Ascending aorta (tissue), 2 donors: Measurements from ENCODE around the gene ARMC2. TPM values are rescaled to one million over a fixed set of nuclear protein-coding genes. Genes with fewer than 3 reads are reported as not detected.

ENCODE experiments used
- DNase-seq, 2 donors: peaks; one replicate each; pipeline ENCODE4 v3.0.0-alpha.2; 2019; ENCODE audit warnings: low spot score in 2 of 2
- H3K27ac ChIP-seq, 2 donors: fragments of 200-600 bp; sonication (generic); one replicate each; pipeline ENCODE4 v1.5.1; 2016 to 2017; ENCODE audit warnings: mild to moderate bottlenecking in 1 of 2
- H3K27me3 ChIP-seq: fragments of 200-600 bp; sonication (generic); one replicate; pipeline ENCODE4 v1.5.1; 2017
- H3K36me3 ChIP-seq, 2 donors: fragments of 200-600 bp; sonication (generic); one replicate each; pipeline ENCODE4 v1.5.1; 2016
- H3K4me1 ChIP-seq, 2 donors: fragments of 200-600 bp; sonication (generic); one replicate each; pipeline ENCODE4 v1.5.1; 2016 to 2017; ENCODE audit warnings: mild to moderate bottlenecking in 1 of 2
- H3K4me3 ChIP-seq, 2 donors: fragments of 200-600 bp; sonication (generic); one replicate each; pipeline ENCODE4 v1.5.1; 2016 to 2017; ENCODE audit warnings: mild to moderate bottlenecking in 1 of 2
- H3K9me3 ChIP-seq, 2 donors: fragments of 200-600 bp; sonication (generic); one replicate each; pipeline ENCODE4 v1.5.1; 2016
- CTCF ChIP-seq, 3 experiments: fragments of 200-600 bp in 2 of 3; fragments of 450-650 bp in 1 of 3; sonication (generic) in 2 of 3; IDR thresholded peaks; one replicate each; pipeline ENCODE4 v1.5.1; 2016 to 2019; ENCODE audit warnings: antibody characterized with exemption in 3 of 3, mild to moderate bottlenecking in 1 of 3, moderate library complexity in 1 of 3
- intact Hi-C: fragments of 100-400 bp; cut with DNase I; formaldehyde crosslinking; loops from one replicate; pipeline ENCODE4 v1.15.1; 2023
- total RNA-seq: library from RNA; depleted of rRNA; stranded (reverse); fragments of >200 nt; gene quantifications from one replicate; pipeline ENCODE4 v1.1.0, GENCODE V29; 2016

The ARMC2 gene
- total RNA-seq, 1 donor from 2014 or later = 0.11 TPM

- H3K4me3 ChIP-seq = peak overlapping the region; percentile 29 to 51
- H3K27me3 ChIP-seq = no peaks in the 10 kb centered on the region
- TF ChIP-seq CTCF (IDR thresholded peaks at IDR 0.05) = no peak
- intact Hi-C loops = loop anchor here (2.0 to 5.0 kb wide), 3 partner anchors 48 to 98 kb away; partner anchors contain the start of gene ARMC2
- peak overlapping the region; percentile 88 to 91 for H3K27ac ChIP-seq
- no peaks in the 10 kb centered on the region for H3K9me3 ChIP-seq
- peaks cover 8 to 44% of the 10 kb centered on the region in 2 donors for H3K4me1 ChIP-seq
- peak; percentile 28 to 91 for DNase-seq
- H3K36me3 ChIP-seq = no peaks in the 10 kb centered on the region
These were observed 97.5 kb downstream of the ARMC2 start for GRCh38 chr6:108945681-108946159.

DNA sequence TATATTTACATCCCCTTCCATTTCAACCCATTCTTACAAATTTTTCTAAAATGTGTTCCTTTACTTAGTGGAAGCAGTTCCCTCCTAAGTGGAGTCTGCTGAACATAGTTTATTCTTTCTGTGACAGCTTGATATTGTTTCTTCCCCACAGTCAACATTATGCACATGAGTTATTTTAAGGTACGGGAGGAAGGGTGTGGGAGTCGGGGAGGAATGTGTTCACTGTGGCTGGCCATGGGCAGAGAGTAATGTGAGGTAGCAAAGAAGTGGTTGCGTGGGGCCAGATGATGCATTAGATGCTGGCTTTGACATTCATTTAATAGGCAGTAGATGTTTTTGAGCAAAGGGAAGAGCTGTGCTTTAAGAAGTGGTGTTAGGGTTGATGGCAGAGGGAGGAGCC is 98.5 kb downstream of the ARMC2 start:
- no peak for DNase-seq
- no peaks in the 10 kb centered on the region for H3K27me3 ChIP-seq
- no peaks in the 10 kb centered on the region for H3K9me3 ChIP-seq
- H3K27ac ChIP-seq = peak overlapping the region; percentile 88 to 91
- intact Hi-C loops = loop anchor here (2.0 to 5.0 kb wide), 3 partner anchors 49 to 99 kb away; partner anchors contain the start of gene ARMC2
- no peaks in the 10 kb centered on the region for H3K36me3 ChIP-seq
- TF ChIP-seq CTCF (IDR thresholded peaks at IDR 0.05) = no peak
- H3K4me1 ChIP-seq = peaks cover 8 to 44% of the 10 kb centered on the region in 2 donors
- no peak overlapping the region for H3K4me3 ChIP-seq

- no peaks in the 10 kb centered on the region for H3K9me3 ChIP-seq
- peak overlapping the region; percentile 88 to 91 for H3K27ac ChIP-seq
- no peaks in the 10 kb centered on the region for H3K36me3 ChIP-seq
- DNase-seq = no peak
- intact Hi-C loops = loop anchor here (2.0 to 5.0 kb wide), 3 partner anchors 50 to 100 kb away; partner anchors contain the start of gene ARMC2
- TF ChIP-seq CTCF (IDR thresholded peaks at IDR 0.05) = no peak
- H3K27me3 ChIP-seq = no peaks in the 10 kb centered on the region
- no peak overlapping the region for H3K4me3 ChIP-seq
- H3K4me1 ChIP-seq = peaks cover 8 to 44% of the 10 kb centered on the region in 2 donors
These were observed 99.1 kb downstream of the ARMC2 start for GRCh38 chr6:108947114-108947854.

- H3K27me3 ChIP-seq = no peaks in the 10 kb centered on the region
- no peaks in the 10 kb centered on the region for H3K9me3 ChIP-seq
- DNase-seq = no peak
- H3K4me3 ChIP-seq = no peak overlapping the region
- H3K36me3 ChIP-seq = no peaks in the 10 kb centered on the region
- TF ChIP-seq CTCF (IDR thresholded peaks at IDR 0.05) = no peak
- peaks cover 8 to 44% of the 10 kb centered on the region in 2 donors for H3K4me1 ChIP-seq
- H3K27ac ChIP-seq = peak overlapping the region; percentile 62 to 91
- intact Hi-C loops = loop anchor here (5.0 kb wide), 2 partner anchors 51 to 101 kb away; partner anchors contain the start of gene ARMC2
These were observed 100.0 kb downstream of the ARMC2 start for GRCh38 chr6:108948181-108948661.

DNA sequence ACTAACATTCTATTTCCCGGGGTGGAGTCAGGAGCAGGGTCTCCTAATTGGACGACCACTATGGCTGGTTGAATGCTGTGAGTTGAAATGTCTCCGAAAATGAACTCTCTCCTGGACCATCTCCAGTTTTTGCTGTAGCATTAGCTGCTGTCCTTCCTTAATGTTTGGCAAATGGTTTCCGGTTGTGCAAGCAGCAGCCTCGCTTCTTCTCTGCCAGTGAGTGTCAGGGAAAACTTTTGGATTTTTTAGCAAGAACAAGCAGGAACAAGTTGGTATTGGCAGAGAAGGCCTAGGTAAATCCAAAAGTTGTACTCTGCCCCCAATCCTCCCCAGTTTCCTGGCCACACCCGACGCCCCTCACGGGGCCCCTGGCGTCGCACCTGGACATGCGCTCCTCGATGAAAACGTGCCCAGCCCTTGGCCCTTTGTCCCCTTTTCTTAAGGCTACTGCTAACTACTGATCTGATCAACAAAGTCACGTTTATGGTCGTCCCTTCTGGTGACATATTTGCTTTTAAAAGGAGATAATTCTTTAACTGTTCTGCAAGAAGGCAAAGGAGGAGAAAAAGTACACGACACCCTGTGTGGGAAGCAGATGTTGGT is 103.2 kb downstream of the ARMC2 start:
- DNase-seq = no peak
- Histone ChIP-seq H3K4me1 (peaks cover 8 to 26% of the 10 kb centered on the region in 2 donors), H3K36me3 (no peaks in the 10 kb centered on the region), H3K9me3 (no peaks in the 10 kb centered on the region), H3K27ac (no peak overlapping the region), H3K4me3 (no peak overlapping the region), H3K27me3 (no peaks in the 10 kb centered on the region)
- intact Hi-C loops = no loop called here
- TF ChIP-seq CTCF (IDR thresholded peaks at IDR 0.05) = no peak
